GM21367 (cell line): ENCODE results near the gene CFAP206.

Source experiments
- ATAC-seq: cut with Tn5 transposase; IDR thresholded peaks from one replicate; pipeline ENCODE4 v1.9.1; 2021; ENCODE audit not compliant: unreplicated experiment

The CFAP206 gene

DNA sequence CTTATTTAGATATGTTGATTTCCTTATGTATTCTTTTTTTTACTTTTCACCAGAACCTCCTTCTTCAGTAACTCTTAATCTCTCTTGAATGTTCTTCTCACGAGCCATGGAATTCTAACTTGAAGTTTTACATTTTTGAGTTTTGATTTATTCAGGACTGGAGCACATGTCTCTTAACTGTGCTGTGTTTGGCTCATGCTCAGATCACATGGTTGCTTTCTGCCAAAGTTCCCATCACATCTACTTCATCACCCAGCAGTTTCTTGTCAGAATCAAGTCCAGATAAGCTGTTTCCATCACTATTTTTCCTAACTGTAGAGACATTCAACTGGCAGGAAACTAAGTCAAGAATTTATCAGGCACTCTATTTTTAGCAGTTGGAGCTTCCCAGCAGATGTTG is 96.7 kb downstream of the CFAP206 start:
- ATAC-seq, result no peak
